Gastrocnemius medialis (tissue), 4 donors: ENCODE measurements around the gene ADGRD1.

Experiments
- POLR2A ChIP-seq, 2 donors: fragments of 450-650 bp; IDR thresholded peaks; one replicate each; pipeline ENCODE4 v1.6.1; 2017; ENCODE audit warnings: antibody characterized with exemption in 2 of 2, mild to moderate bottlenecking in 2 of 2, moderate library complexity in 2 of 2
- TF ChIP-seq, protein P1 (sequence below), 5 experiments: fragments of 450-650 bp in 3 of 5; fragments of 200-600 bp in 2 of 5; sonication (generic) in 2 of 5; IDR thresholded peaks in 4 of 5; conservative IDR thresholded peaks in 1 of 5; 1 replicate in 4 of 5; 2 replicates in 1 of 5; pipeline ENCODE4 v1.5.1; 2016 to 2019; ENCODE audit warnings: antibody characterized with exemption in 5 of 5, mild to moderate bottlenecking in 3 of 5, moderate library complexity in 3 of 5

DNA sequence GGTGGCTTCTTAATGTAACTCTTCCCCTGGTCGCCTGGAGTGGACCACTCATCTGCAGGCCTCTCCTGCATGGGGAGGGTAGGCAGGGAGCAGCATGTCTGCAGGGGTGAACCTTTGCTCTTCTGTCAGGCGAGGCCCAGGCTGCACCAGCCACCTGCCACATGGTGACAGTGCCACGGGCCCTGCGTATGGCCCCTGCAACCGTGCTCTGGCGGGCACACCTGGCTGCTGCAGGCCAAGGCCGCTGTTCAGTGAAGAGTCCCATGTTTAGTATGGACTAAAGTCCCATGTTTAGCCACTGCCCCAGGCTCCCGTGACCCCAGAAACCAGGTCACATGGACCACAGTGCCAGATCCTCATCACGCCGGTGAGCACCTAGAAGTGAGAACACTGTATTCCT, 187.0 kb downstream of the ADGRD1 start:
- TF ChIP-seq, protein P1, sequence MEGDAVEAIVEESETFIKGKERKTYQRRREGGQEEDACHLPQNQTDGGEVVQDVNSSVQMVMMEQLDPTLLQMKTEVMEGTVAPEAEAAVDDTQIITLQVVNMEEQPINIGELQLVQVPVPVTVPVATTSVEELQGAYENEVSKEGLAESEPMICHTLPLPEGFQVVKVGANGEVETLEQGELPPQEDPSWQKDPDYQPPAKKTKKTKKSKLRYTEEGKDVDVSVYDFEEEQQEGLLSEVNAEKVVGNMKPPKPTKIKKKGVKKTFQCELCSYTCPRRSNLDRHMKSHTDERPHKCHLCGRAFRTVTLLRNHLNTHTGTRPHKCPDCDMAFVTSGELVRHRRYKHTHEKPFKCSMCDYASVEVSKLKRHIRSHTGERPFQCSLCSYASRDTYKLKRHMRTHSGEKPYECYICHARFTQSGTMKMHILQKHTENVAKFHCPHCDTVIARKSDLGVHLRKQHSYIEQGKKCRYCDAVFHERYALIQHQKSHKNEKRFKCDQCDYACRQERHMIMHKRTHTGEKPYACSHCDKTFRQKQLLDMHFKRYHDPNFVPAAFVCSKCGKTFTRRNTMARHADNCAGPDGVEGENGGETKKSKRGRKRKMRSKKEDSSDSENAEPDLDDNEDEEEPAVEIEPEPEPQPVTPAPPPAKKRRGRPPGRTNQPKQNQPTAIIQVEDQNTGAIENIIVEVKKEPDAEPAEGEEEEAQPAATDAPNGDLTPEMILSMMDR (IDR thresholded peaks at IDR 0.05 in 4 of 5, conservative IDR thresholded peaks at IDR 0.05 in 1 of 5): no peak
- TF ChIP-seq POLR2A (IDR thresholded peaks at IDR 0.05): no peak
